HepG2 (cell line): Measurements from ENCODE around the gene ZNF431. TPM values are rescaled to one million over a fixed set of nuclear protein-coding genes. Genes with fewer than 3 reads are reported as not detected.

ENCODE experiments used
- ARID3A ChIP-seq: IDR thresholded peaks from 2 replicates; pipeline ENCODE4 v1.6.1; 2012; ENCODE audit warnings: low read depth, low read length, improper control_type of control experiment
- ARNTL ChIP-seq: sonication (generic); formaldehyde crosslinking; IDR thresholded peaks from 2 replicates; pipeline ENCODE4 v1.4.0; 2020; ENCODE audit warnings: mild to moderate bottlenecking, missing genetic modification reagents
- BCL3 ChIP-seq: sonication (generic); formaldehyde crosslinking; IDR thresholded peaks from 2 replicates; pipeline ENCODE4 v1.5.1; 2020; ENCODE audit warnings: mild to moderate bottlenecking, missing genetic modification reagents, moderate library complexity
- CHD2 ChIP-seq: IDR thresholded peaks from 2 replicates; pipeline ENCODE4 v1.6.1; 2011; ENCODE audit warnings: low read depth, low read length, improper control_type of control experiment
- HNRNPH1 ChIP-seq: fragments of 200-400 bp; formaldehyde crosslinking; optimal IDR thresholded peaks from 2 replicates; pipeline ENCODE3; 2017; ENCODE audit warnings: mild to moderate bottlenecking, low read depth, low read length
- KAT7 ChIP-seq: IDR thresholded peaks from 2 replicates; pipeline ENCODE4 v1.6.1; 2018; ENCODE audit warnings: borderline replicate concordance, missing compliant biosample characterization
- RFX1 ChIP-seq: fragments of 450-650 bp; IDR thresholded peaks from 2 replicates; pipeline ENCODE4 v1.6.1; 2017
- SMC3 ChIP-seq: IDR thresholded peaks from 2 replicates; pipeline ENCODE4 v1.6.1; 2011; ENCODE audit warnings: low read length, improper control_type of control experiment
- TRIM22 ChIP-seq: fragments of 450-650 bp; IDR thresholded peaks from 2 replicates; pipeline ENCODE4 v1.6.1; 2017
- ZBTB38 ChIP-seq: sonication (generic); formaldehyde crosslinking; IDR thresholded peaks from 2 replicates; pipeline ENCODE4 v1.5.1; 2020; ENCODE audit warnings: mild to moderate bottlenecking, missing genetic modification reagents
- ZBTB39 ChIP-seq: sonication (generic); formaldehyde crosslinking; IDR thresholded peaks from 2 replicates; pipeline ENCODE4 v1.5.0; 2020; ENCODE audit warnings: missing genetic modification reagents
- ZFAT ChIP-seq: sonication (generic); formaldehyde crosslinking; conservative IDR thresholded peaks from 2 replicates; pipeline ENCODE4 v1.8.1; 2023; ENCODE audit warnings: missing genetic modification reagents, inconsistent platforms
- ZFP1 ChIP-seq: IDR thresholded peaks from 2 replicates; pipeline ENCODE4 v1.6.1; 2016
- ZNF430 ChIP-seq: sonication (generic); formaldehyde crosslinking; IDR thresholded peaks from 2 replicates; pipeline ENCODE4 v1.9.0; 2021; ENCODE audit warnings: mild to moderate bottlenecking, missing genetic modification reagents
- ZNF687 ChIP-seq: sonication (generic); formaldehyde crosslinking; IDR thresholded peaks from 2 replicates; pipeline ENCODE4 v1.5.1; 2020; ENCODE audit warnings: mild to moderate bottlenecking, missing genetic modification reagents, moderate library complexity
- ZNF737 ChIP-seq: sonication (generic); formaldehyde crosslinking; IDR thresholded peaks from 2 replicates; pipeline ENCODE4 v1.5.0; 2020; ENCODE audit warnings: missing genetic modification reagents, mild to moderate bottlenecking, borderline replicate concordance
- ZNF784 ChIP-seq: sonication (generic); formaldehyde crosslinking; IDR thresholded peaks from 2 replicates; pipeline ENCODE4 v1.5.1; 2020; ENCODE audit warnings: missing genetic modification reagents, mild to moderate bottlenecking, borderline replicate concordance
- ZSCAN29 ChIP-seq: sonication (generic); formaldehyde crosslinking; conservative IDR thresholded peaks from 2 replicates; pipeline ENCODE4 v1.4.0; 2020; ENCODE audit warnings: mild to moderate bottlenecking, missing genetic modification reagents
- polyA plus RNA-seq, 8 experiments: library from polyadenylated mRNA; depleted of rRNA in 3 of 8; stranded (reverse) in 7 of 8; unstranded in 1 of 8; fragments of >200 nt; fragmentation: Illumina TruSeq in 4 of 8; extraction: Trizol in 4 of 8; gene quantifications; 2 replicates each; pipeline versions ENCODE4 v1.2.1 to v1.2.3, GENCODE V29; 2011 to 2016; ENCODE audit warnings: low read depth in 4 of 8, missing spikeins in 1 of 8, mixed read lengths in 1 of 8; ENCODE audit not compliant: insufficient read depth in 1 of 8
- total RNA-seq, 5 experiments: library from RNA; depleted of rRNA; stranded (reverse); fragments of >200 nt; fragmentation: Illumina TruSeq; extraction: Trizol; gene quantifications; 2 replicates each; pipeline ENCODE4 v1.2.3, GENCODE V29; 2016; ENCODE audit warnings: low read depth in 1 of 5

The ZNF431 gene
- total and polyA plus RNA-seq, 2 of the 13 experiments (the other 11 are each of a cell fraction or from before 2014, with no cell fraction given): 4.4 to 11.8 TPM

- TF ChIP-seq ZNF430 (CRISPR knock-in tag) (no peak), TRIM22 (no peak), ZNF784 (peak; percentile 79; the same call in 1 of the 2 replicates), ZNF737 (CRISPR knock-in tag) (no peak), ZFAT (no peak), SMC3 (no peak), KAT7 (CRISPR knock-in tag) (peak; percentile 80), RFX1 (no peak), ARID3A (no peak), CHD2 (no peak), ZNF687 (CRISPR knock-in tag) (peak; percentile 78), ZSCAN29 (CRISPR knock-in tag) (no peak), BCL3 (CRISPR knock-in tag) (no peak), HNRNPH1 (no peak), ARNTL (no peak), ZBTB38 (peak; percentile 29; the same call in 1 of the 2 replicates), ZBTB39 (CRISPR knock-in tag) (no peak), ZFP1 (CRISPR knock-in tag) (no peak)
Observed at GRCh38 chr19:21141787-21142464, at the start of gene ZNF431 (continued).
